ENCODE results near the gene NDST1.
"Not testable (repeated sequence)": the region's sequence is repeated elsewhere in the genome, so short reads cannot be mapped to it uniquely, and the experiment has no call there.

NDST1 gene

DNA sequence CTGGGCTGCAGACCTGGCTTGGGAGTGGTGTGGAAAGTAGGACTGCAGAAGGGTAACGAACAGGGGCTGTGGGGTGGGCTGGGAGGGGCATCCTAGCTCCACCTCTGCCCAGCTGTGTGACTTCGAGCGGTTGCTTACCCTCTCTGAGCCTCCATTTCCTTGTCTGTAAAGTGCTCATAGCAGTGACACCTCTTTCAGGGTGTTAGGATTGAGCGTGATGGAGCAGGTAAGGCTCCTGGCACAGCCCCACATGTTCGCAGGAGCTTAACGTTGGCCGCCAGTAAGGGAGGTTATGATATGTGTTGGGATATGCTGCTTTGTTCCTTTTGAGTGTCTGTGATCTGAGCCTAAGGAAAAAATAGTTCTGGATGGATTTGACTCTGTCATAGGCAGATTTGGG is 2.1 kb downstream of the NDST1 start:
- DNase-seq, result no peak

- no peak for DNase-seq
Observed at GRCh38 chr5:150510460-150511263, 2.7 kb downstream of the NDST1 start.

- no peak for DNase-seq
Observed at GRCh38 chr5:150511578-150512367, 3.8 kb downstream of the NDST1 start.

- DNase-seq, result no peak
Observed at GRCh38 chr5:150512368-150512747, 4.4 kb downstream of the NDST1 start.

GRCh38 chr5:150513375-150514309 is 5.7 kb downstream of the NDST1 start:
- no peak for DNase-seq

GRCh38 chr5:150514708-150515211 is 6.8 kb downstream of the NDST1 start:
- no peak for DNase-seq

GRCh38 chr5:150515446-150515845 is 7.5 kb downstream of the NDST1 start:
- no peak for DNase-seq

DNA sequence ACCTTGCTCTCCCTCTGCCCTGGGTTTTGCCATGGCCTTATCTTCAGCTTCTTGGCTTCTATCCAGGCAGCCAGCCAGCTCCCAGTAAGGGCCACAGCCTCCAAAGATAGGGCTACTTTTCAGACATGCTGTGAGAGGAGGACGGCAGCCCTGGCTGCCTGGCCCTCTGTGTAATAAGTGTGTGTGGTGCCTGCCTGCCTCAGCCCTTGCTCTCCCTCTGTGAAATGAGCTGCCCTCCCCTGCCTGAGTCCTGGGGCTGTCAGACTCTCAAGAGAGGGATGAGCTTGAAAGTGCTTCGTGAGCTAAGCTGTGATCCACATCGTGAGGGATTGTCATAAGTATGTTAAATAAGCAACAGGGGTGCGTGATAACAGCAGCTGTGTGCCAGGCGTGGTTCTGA is 8.1 kb downstream of the NDST1 start:
- no peak for DNase-seq

- DNase-seq, result peak; percentile 61
Observed at GRCh38 chr5:150517272-150518152, 9.6 kb downstream of the NDST1 start.

DNA sequence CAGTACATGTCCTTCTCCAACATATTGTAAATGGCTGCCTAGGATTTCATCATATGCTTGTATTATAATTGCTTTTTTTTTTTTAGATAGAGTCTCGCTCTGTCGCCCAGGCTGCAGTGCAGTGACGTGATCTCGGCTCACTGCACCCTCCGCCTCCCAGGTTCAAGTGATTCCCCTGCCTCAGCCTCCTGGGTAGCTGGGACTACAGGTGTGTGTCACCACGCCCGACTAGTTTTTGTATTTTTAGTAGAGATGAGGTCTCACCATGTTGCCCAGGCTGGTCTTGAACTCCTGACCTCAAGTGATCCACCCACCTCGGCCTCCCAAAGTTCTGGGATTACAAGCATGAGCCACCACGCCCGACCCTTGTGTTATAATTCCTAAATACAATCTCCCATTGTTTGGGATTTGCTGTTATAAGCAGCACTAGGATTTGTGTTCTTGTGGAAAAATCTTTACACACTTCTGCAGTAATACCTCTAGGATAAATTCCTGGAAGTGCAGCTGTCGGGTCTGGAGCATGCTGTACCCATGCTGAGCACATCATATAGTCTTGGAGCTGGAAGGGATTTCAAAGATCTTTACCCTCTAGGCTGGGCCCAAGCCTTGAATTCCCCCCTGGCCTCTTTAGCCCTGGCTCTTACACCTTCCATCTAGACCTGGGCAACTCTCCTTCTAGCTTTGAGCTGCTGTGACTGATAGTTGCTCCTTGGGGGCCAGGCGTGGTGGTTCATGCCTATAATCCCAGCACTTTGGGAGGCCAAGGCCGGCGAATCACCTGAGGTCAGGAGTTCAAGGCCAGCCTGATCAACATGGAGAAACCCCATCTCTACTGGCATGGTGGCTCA is 11.0 kb downstream of the NDST1 start:
- DNase-seq, result not testable (repeated sequence)

- DNase-seq, result no peak
Observed at GRCh38 chr5:150519560-150519945, 11.6 kb downstream of the NDST1 start.

DNA sequence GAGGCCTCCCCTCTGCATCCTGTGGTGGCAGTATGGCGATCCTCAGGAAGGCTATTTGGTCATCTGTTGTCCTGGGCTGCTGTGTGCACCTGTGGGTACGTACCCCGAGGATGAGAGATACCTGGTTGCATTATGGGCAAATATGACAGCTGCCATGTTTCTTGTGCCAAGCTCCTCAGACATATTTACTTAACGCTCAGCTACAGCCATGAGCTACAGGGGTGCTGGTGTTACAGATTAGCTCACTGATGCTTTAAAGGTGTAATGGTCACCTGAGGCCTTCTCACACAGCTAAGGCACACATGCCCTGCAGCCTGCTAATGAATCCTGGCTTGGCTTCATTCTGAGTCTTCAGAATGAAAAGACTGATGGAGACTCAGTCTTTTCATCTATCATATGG is 12.0 kb downstream of the NDST1 start:
- DNase-seq, result no peak

GRCh38 chr5:150520747-150521521 is 13.0 kb downstream of the NDST1 start:
- DNase-seq, result no peak

DNA sequence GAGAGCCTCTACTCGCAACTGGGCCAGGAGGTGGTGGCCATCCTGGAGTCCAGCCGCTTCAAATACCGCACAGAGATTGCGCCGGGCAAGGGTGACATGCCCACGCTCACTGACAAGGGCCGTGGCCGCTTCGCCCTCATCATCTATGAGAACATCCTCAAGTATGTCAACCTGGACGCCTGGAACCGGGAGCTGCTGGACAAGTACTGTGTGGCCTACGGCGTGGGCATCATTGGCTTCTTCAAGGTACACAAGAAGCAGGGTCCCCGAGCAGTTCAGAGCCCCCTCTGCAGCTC is 13.5 kb downstream of the NDST1 start:
- no peak for DNase-seq

DNA sequence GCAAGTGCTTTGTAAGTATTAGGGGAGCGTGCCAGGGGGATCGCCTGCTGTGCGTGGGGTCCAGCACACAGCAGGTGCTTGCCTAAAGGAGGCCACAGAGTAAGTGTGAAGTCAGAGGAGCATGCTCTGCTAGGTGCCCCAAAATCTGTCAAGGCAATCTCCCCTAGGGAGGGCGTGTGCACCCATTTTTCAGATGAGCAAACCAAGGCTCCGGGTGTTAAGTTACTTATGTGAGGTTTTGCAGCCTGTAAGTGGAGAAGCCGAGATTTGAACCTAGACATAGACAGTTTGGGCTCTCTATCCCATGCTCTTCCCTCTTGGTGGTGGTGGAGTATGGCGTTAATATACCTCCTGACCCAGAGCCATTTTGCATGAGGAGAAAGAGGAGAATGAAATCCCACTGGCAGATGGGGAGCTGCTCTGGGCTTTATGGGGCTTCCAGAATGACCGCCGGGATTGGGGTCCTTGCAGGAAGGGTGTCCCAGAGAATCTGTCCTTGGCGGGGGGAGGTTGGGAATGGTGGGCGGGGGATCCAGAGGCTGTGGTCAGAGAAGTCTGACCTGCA is 14.1 kb downstream of the NDST1 start:
- no peak for DNase-seq

DNA sequence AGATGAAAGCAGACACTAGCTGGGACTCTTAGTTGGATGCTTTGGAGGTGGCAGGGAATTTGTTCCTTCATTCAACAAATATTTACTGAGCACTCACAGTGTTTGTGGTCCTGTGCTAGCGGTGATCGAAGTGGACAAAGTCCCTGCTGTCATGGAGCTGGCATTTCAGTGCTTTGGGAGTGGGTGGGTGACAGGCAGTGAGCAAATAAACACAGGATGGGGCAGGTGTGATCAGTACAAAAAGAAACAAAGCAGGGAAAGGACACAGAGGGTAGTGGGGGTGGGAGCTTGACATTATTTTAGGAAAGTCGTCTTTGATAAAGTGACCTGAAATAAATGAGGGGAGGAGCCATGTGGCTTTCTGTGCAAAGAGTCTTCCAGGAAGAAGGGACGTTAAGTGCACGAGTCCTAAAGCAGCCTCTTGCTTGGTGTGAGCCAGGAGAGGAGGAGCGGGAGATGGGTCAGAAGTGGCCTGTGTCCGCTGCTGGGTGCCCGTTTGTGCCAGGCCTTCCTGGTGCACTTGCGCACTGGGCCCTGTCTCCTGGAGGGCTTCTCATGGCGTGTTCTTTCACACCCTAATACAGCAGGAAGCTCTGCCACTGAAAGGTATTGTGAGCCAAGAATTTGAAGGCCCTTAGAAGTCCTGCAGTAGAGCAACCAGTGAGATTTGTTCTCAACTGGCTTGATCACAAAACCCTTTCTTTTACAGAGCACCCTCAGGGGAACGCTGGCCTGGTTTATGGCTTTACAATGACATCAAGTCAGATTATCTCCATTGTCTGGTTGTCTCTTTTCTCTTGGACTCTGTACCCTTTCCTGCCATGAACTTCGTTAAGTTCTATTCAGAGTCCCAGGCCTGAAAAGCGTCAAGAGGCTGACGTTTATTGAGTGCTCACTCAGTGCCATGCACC is 14.8 kb downstream of the NDST1 start:
- no peak for DNase-seq

DNA sequence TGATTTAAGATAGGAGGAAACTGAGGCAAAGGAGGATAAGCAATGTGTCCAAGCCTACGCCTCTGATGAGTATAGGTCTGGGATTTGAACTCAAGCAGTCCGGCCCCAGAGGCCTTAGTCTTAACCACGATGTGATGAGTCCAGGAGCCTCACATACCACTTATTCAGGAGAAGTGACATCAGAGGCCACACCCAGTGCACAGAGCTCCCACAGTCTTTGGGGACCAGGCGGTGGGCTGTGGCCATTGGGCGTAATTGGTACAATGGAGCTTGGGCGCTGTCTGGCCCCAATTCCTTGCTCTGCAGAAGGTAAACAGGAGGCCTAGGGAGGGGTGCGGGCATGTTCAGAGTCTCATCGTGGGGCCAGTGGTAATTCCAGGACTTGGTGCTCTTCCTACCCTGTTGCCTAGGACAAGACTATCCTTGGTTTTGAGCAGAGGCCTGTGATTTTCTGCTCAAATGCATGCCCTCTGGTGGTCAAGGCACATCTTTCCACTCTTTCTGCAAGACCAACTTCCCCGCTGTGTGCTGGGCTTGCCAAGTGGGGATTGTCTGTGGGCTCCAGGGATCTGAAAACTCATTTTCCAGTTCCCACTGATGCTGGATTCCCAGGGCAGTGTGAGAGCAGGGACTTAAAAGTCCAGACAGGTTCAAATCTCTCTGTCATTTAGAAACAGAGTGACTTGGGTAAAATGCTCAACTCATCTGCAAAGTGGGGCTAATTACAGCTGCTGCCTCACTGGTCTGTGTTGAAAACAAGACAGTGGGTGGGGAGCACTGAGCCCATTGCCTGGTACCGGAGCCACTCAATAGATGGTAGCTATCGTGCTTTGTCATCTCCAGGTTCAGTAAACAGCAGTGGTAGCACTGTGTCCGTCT is 15.8 kb downstream of the NDST1 start:
- DNase-seq, result no peak

GRCh38 chr5:150525163-150525562 is 17.2 kb downstream of the NDST1 start:
- no peak for DNase-seq
